ENCODE data around the gene SLC35F1.

SLC35F1 gene

GRCh38 chr6:117916483-117916882, 9.4 kb downstream of the SLC35F1 start:
- H3K27me3 Mint-ChIP-seq, result peaks cover 3% of the 10 kb centered on the region
- no peak for ATAC-seq
- no peak overlapping the region for H3K27ac Mint-ChIP-seq
- no peaks in the 10 kb centered on the region for H3K4me1 Mint-ChIP-seq
- no peak overlapping the region for H3K4me3 Mint-ChIP-seq
- H3K36me3 Mint-ChIP-seq, result no peaks in the 10 kb centered on the region
- no peaks in the 10 kb centered on the region for H3K9me3 Mint-ChIP-seq

DNA sequence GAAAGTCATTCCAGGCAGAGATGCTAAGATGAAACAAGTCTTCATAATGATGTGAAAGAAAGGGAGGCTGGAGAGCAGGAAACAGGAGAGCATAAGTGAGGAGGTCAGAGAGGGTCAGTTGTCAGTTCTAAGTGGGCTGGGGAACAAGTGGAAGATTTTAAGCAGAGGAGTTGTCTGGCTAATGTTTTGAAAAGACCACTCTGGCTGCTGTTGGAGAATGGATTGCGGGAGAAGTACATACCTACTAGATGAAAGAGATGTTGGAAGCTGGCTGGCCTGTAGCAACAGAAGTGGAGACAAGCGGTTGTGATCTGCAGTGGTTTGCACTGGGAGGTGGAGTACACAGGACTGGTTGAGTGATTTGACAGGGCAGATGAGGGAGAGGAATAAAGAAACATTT, 10.1 kb downstream of the SLC35F1 start:
- H3K4me1 Mint-ChIP-seq, result no peaks in the 10 kb centered on the region
- H3K27me3 Mint-ChIP-seq, result no peaks in the 10 kb centered on the region
- no peak for ATAC-seq
- H3K9me3 Mint-ChIP-seq, result no peaks in the 10 kb centered on the region
- no peaks in the 10 kb centered on the region for H3K36me3 Mint-ChIP-seq
- H3K4me3 Mint-ChIP-seq, result no peak overlapping the region
- no peak overlapping the region for H3K27ac Mint-ChIP-seq

- no peak overlapping the region for H3K27ac Mint-ChIP-seq
- no peaks in the 10 kb centered on the region for H3K4me1 Mint-ChIP-seq
- H3K9me3 Mint-ChIP-seq, result no peaks in the 10 kb centered on the region
- no peak overlapping the region for H3K4me3 Mint-ChIP-seq
- H3K27me3 Mint-ChIP-seq, result no peaks in the 10 kb centered on the region
- H3K36me3 Mint-ChIP-seq, result no peaks in the 10 kb centered on the region
- ATAC-seq, result no peak
Measured at GRCh38 chr6:117918454-117918853, 11.4 kb downstream of the SLC35F1 start.

- Mint-ChIP-seq H3K4me1 (no peaks in the 10 kb centered on the region), H3K4me3 (no peak overlapping the region), H3K27me3 (no peaks in the 10 kb centered on the region), H3K36me3 (no peaks in the 10 kb centered on the region), H3K9me3 (no peaks in the 10 kb centered on the region), H3K27ac (no peak overlapping the region)
- no peak for ATAC-seq
Measured at GRCh38 chr6:117919275-117919674, 12.2 kb downstream of the SLC35F1 start.

GRCh38 chr6:117919775-117920729, 13.0 kb downstream of the SLC35F1 start:
- no peaks in the 10 kb centered on the region for H3K4me1 Mint-ChIP-seq
- ATAC-seq, result no peak
- H3K9me3 Mint-ChIP-seq, result no peaks in the 10 kb centered on the region
- no peaks in the 10 kb centered on the region for H3K27me3 Mint-ChIP-seq
- no peak overlapping the region for H3K27ac Mint-ChIP-seq
- no peak overlapping the region for H3K4me3 Mint-ChIP-seq
- H3K36me3 Mint-ChIP-seq, result no peaks in the 10 kb centered on the region

DNA sequence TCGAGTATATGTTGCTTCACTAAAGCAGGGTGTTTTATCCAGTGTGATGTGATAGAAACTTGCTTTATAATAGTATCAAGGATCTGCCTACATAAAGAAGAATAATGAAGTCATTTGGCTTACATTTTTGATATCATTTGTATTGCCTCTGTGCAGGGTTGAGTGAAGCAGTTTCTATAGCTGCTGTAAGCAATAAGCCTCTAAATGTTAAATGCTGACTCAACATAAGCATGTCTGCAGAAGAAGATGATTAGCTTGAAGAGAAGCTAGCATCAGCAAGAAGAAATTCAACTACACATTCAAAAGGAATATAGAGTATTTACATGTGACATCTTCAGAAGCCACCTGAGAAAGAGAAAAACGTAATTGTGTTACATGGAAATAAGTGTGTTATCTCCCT, 17.6 kb downstream of the SLC35F1 start:
- Mint-ChIP-seq H3K4me3 (no peak overlapping the region), H3K27ac (no peak overlapping the region), H3K4me1 (no peaks in the 10 kb centered on the region), H3K9me3 (peaks cover 13% of the 10 kb centered on the region), H3K27me3 (no peaks in the 10 kb centered on the region), H3K36me3 (no peaks in the 10 kb centered on the region)
- no peak for ATAC-seq

GRCh38 chr6:117927866-117928265, 20.8 kb downstream of the SLC35F1 start:
- Mint-ChIP-seq H3K36me3 (no peaks in the 10 kb centered on the region), H3K27ac (no peak overlapping the region), H3K27me3 (no peaks in the 10 kb centered on the region), H3K4me1 (no peaks in the 10 kb centered on the region), H3K4me3 (no peak overlapping the region), H3K9me3 (peaks cover 16% of the 10 kb centered on the region)
- no peak for ATAC-seq

GRCh38 chr6:117928833-117929232, 21.8 kb downstream of the SLC35F1 start:
- H3K4me1 Mint-ChIP-seq, result no peaks in the 10 kb centered on the region
- H3K4me3 Mint-ChIP-seq, result no peak overlapping the region
- H3K27ac Mint-ChIP-seq, result no peak overlapping the region
- ATAC-seq, result no peak
- no peaks in the 10 kb centered on the region for H3K27me3 Mint-ChIP-seq
- H3K9me3 Mint-ChIP-seq, result peaks cover 16% of the 10 kb centered on the region
- no peaks in the 10 kb centered on the region for H3K36me3 Mint-ChIP-seq

GRCh38 chr6:117929501-117929900, 22.4 kb downstream of the SLC35F1 start:
- no peaks in the 10 kb centered on the region for H3K27me3 Mint-ChIP-seq
- H3K27ac Mint-ChIP-seq, result no peak overlapping the region
- no peaks in the 10 kb centered on the region for H3K4me1 Mint-ChIP-seq
- H3K36me3 Mint-ChIP-seq, result no peaks in the 10 kb centered on the region
- no peak overlapping the region for H3K4me3 Mint-ChIP-seq
- no peak for ATAC-seq
- H3K9me3 Mint-ChIP-seq, result peaks cover 16% of the 10 kb centered on the region

GRCh38 chr6:117930645-117931044, 23.6 kb downstream of the SLC35F1 start:
- Mint-ChIP-seq H3K4me1 (no peaks in the 10 kb centered on the region), H3K27me3 (no peaks in the 10 kb centered on the region), H3K9me3 (peaks cover 16% of the 10 kb centered on the region), H3K4me3 (no peak overlapping the region), H3K36me3 (no peaks in the 10 kb centered on the region), H3K27ac (no peak overlapping the region)
- ATAC-seq, result no peak

- no peaks in the 10 kb centered on the region for H3K27me3 Mint-ChIP-seq
- ATAC-seq, result no peak
- H3K36me3 Mint-ChIP-seq, result no peaks in the 10 kb centered on the region
- H3K4me3 Mint-ChIP-seq, result no peak overlapping the region
- H3K9me3 Mint-ChIP-seq, result peaks cover 11% of the 10 kb centered on the region
- no peaks in the 10 kb centered on the region for H3K4me1 Mint-ChIP-seq
- no peak overlapping the region for H3K27ac Mint-ChIP-seq
Measured at GRCh38 chr6:117932001-117932400, 24.9 kb downstream of the SLC35F1 start.

GRCh38 chr6:117932676-117933075, 25.6 kb downstream of the SLC35F1 start:
- no peaks in the 10 kb centered on the region for H3K4me1 Mint-ChIP-seq
- ATAC-seq, result no peak
- H3K36me3 Mint-ChIP-seq, result no peaks in the 10 kb centered on the region
- peaks cover 8% of the 10 kb centered on the region for H3K9me3 Mint-ChIP-seq
- H3K27me3 Mint-ChIP-seq, result no peaks in the 10 kb centered on the region
- no peak overlapping the region for H3K27ac Mint-ChIP-seq
- no peak overlapping the region for H3K4me3 Mint-ChIP-seq

GRCh38 chr6:117933471-117933870, 26.4 kb downstream of the SLC35F1 start:
- Mint-ChIP-seq H3K36me3 (no peaks in the 10 kb centered on the region), H3K27ac (no peak overlapping the region), H3K27me3 (no peaks in the 10 kb centered on the region), H3K4me3 (no peak overlapping the region), H3K4me1 (no peaks in the 10 kb centered on the region), H3K9me3 (peaks cover 8% of the 10 kb centered on the region)
- ATAC-seq, result no peak

DNA sequence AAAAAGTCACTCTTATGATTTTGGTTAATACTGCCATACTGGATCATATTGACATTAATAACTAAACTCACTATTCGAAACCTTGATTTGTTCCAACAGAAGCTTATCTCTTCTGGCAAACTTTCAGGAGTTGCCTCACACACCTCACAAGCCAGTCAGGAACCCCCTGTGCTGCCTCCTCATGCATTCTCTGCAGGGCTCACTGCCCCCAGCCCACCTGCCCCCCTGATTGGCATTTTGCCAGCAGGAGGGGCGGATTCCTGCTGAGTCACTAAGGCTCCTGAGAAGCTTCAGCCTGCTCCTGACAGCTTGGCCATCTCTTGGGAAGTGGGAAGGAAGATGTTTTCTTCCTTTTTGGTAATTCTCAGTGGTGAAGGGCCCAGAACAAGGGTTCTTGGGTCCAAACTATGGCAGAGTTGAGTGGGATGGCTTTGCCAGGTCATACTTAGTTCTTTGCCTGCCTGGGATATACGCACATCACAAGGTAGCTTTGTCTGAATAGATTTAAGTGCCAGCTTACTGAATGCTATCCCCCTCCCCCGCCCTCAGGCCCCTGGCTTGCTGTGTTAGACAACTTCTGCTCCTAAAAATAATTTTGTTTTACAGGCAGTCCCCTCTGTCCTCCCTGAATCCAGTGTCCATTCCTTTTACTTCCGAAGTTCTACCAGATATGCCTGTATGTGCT, 31.4 kb downstream of the SLC35F1 start:
- H3K27me3 Mint-ChIP-seq, result no peaks in the 10 kb centered on the region
- no peak overlapping the region for H3K4me3 Mint-ChIP-seq
- H3K9me3 Mint-ChIP-seq, result no peaks in the 10 kb centered on the region
- H3K36me3 Mint-ChIP-seq, result no peaks in the 10 kb centered on the region
- no peaks in the 10 kb centered on the region for H3K4me1 Mint-ChIP-seq
- ATAC-seq, result no peak
- H3K27ac Mint-ChIP-seq, result no peak overlapping the region

DNA sequence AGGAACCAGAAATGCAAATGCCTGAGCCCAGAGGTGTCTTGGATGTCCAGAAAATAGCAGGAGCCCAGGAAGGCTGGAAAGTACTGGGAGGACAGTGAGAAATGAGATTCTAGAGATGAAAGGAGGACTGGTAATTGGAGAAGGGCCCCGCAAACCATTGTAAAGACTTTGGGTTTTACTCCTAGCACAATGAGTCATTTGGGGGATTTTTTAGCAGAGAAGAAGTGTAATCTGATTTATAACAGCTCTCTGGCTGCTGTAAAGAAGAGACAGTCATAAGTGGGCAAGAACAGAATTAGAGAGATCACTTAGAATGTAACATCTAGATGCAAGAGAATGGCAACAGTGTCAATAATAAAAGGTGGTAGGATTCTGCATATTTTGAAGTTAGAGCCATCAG, 40.2 kb downstream of the SLC35F1 start:
- no peaks in the 10 kb centered on the region for H3K27me3 Mint-ChIP-seq
- ATAC-seq, result no peak
- H3K9me3 Mint-ChIP-seq, result no peaks in the 10 kb centered on the region
- H3K4me3 Mint-ChIP-seq, result no peak overlapping the region
- no peaks in the 10 kb centered on the region for H3K36me3 Mint-ChIP-seq
- H3K27ac Mint-ChIP-seq, result no peak overlapping the region
- H3K4me1 Mint-ChIP-seq, result no peaks in the 10 kb centered on the region

GRCh38 chr6:117951783-117952182, 44.7 kb downstream of the SLC35F1 start:
- Mint-ChIP-seq H3K9me3 (no peaks in the 10 kb centered on the region), H3K27me3 (no peaks in the 10 kb centered on the region), H3K4me1 (no peaks in the 10 kb centered on the region), H3K36me3 (no peaks in the 10 kb centered on the region), H3K27ac (no peak overlapping the region), H3K4me3 (no peak overlapping the region)
- no peak for ATAC-seq
